HG02870 (cell line): ENCODE data around the gene ARIH1.

Experiments
- ATAC-seq: cut with Tn5 transposase; IDR thresholded peaks from one replicate; pipeline ENCODE4 v1.9.1; 2021; ENCODE audit warnings: mild to moderate bottlenecking, moderate library complexity; ENCODE audit not compliant: unreplicated experiment

ARIH1 gene

GRCh38 chr15:72486144-72486543 is 12.0 kb downstream of the ARIH1 start:
- ATAC-seq: no peak

- no peak for ATAC-seq
Measured at GRCh38 chr15:72487070-72487797, 13.1 kb downstream of the ARIH1 start.

- no peak for ATAC-seq
Measured at GRCh38 chr15:72488558-72488957, 14.4 kb downstream of the ARIH1 start.

- ATAC-seq: no peak
Measured at GRCh38 chr15:72489943-72490554, 15.9 kb downstream of the ARIH1 start.

GRCh38 chr15:72491768-72492167 is 17.6 kb downstream of the ARIH1 start:
- no peak for ATAC-seq

GRCh38 chr15:72492733-72493132 is 18.6 kb downstream of the ARIH1 start:
- ATAC-seq: no peak

- ATAC-seq: no peak
Measured at GRCh38 chr15:72493220-72493619, 19.1 kb downstream of the ARIH1 start.

GRCh38 chr15:72495007-72495406 is 20.9 kb downstream of the ARIH1 start:
- no peak for ATAC-seq

GRCh38 chr15:72496783-72497182 is 22.7 kb downstream of the ARIH1 start:
- ATAC-seq: no peak

GRCh38 chr15:72497402-72497801 is 23.3 kb downstream of the ARIH1 start:
- ATAC-seq: no peak

GRCh38 chr15:72502220-72502809 is 28.2 kb downstream of the ARIH1 start:
- ATAC-seq: no peak

- ATAC-seq: no peak
Measured at GRCh38 chr15:72503147-72503546, 29.0 kb downstream of the ARIH1 start.

- no peak for ATAC-seq
Measured at GRCh38 chr15:72507402-72508092, 33.4 kb downstream of the ARIH1 start.

- no peak for ATAC-seq
Measured at GRCh38 chr15:72509484-72509883, 35.4 kb downstream of the ARIH1 start.

GRCh38 chr15:72511536-72511935 is 37.4 kb downstream of the ARIH1 start:
- no peak for ATAC-seq

- no peak for ATAC-seq
Measured at GRCh38 chr15:72515591-72516389, 41.7 kb downstream of the ARIH1 start.

- no peak for ATAC-seq
Measured at GRCh38 chr15:72516777-72517176, 42.6 kb downstream of the ARIH1 start.

GRCh38 chr15:72521682-72522081 is 47.6 kb downstream of the ARIH1 start:
- ATAC-seq: no peak

- ATAC-seq: no peak
Measured at GRCh38 chr15:72532991-72533601, 59.0 kb downstream of the ARIH1 start.

GRCh38 chr15:72534523-72534922 is 60.4 kb downstream of the ARIH1 start:
- ATAC-seq: no peak
